Astrocyte of the cerebellum (primary cell): ENCODE results near the gene VSTM4.

Source experiments
- DNase-seq: peaks from one replicate; pipeline ENCODE4 v3.0.0-alpha.2; 2011; ENCODE audit warnings: low read depth
- H3K4me3 ChIP-seq: 2 replicates; pipeline ENCODE4 v1.5.1; 2011; ENCODE audit warnings: mild to moderate bottlenecking, low read depth, low read length, moderate library complexity
- in situ Hi-C: cut with HindIII; loops from 2 replicates; pipeline ENCODE4 v1.10.0; 2017; ENCODE audit warnings: low sequenced_read_pairs
- TF ChIP-seq, protein P1 (sequence below): IDR thresholded peaks from 2 replicates; pipeline ENCODE4 v1.5.1; 2012; ENCODE audit warnings: low read length, low read depth, moderate library complexity, mild to moderate bottlenecking; ENCODE audit errors: missing control alignments

Gene VSTM4

DNA sequence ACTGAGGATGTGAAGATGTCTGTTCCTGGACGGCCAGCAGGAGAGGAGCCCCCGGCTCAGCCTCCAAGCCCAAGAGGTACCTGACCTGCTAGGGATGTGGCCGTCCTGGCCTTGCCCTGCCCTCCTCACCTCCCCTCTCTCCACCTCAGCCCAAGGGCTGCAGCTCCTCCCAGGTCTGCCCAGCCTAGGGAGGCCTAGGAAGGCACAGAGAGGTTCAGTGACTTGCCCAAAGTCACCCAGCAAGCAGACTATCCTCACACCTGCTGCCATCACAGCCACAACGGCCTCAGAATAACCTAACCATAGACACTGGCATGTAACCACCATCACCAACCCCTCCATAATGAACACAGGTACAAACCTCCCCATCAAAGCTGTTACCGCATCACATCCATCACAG, 137.0 kb downstream of the VSTM4 start:
- no peak overlapping the region for H3K4me3 ChIP-seq
- in situ Hi-C loops: no loop called here
- DNase-seq: no peak
- TF ChIP-seq, protein P1, sequence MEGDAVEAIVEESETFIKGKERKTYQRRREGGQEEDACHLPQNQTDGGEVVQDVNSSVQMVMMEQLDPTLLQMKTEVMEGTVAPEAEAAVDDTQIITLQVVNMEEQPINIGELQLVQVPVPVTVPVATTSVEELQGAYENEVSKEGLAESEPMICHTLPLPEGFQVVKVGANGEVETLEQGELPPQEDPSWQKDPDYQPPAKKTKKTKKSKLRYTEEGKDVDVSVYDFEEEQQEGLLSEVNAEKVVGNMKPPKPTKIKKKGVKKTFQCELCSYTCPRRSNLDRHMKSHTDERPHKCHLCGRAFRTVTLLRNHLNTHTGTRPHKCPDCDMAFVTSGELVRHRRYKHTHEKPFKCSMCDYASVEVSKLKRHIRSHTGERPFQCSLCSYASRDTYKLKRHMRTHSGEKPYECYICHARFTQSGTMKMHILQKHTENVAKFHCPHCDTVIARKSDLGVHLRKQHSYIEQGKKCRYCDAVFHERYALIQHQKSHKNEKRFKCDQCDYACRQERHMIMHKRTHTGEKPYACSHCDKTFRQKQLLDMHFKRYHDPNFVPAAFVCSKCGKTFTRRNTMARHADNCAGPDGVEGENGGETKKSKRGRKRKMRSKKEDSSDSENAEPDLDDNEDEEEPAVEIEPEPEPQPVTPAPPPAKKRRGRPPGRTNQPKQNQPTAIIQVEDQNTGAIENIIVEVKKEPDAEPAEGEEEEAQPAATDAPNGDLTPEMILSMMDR: no peak

GRCh38 chr10:48976196-48976595, 139.1 kb downstream of the VSTM4 start:
- TF ChIP-seq, protein P1: no peak
- DNase-seq: no peak
- H3K4me3 ChIP-seq: no peak overlapping the region
- in situ Hi-C loops: no loop called here

DNA sequence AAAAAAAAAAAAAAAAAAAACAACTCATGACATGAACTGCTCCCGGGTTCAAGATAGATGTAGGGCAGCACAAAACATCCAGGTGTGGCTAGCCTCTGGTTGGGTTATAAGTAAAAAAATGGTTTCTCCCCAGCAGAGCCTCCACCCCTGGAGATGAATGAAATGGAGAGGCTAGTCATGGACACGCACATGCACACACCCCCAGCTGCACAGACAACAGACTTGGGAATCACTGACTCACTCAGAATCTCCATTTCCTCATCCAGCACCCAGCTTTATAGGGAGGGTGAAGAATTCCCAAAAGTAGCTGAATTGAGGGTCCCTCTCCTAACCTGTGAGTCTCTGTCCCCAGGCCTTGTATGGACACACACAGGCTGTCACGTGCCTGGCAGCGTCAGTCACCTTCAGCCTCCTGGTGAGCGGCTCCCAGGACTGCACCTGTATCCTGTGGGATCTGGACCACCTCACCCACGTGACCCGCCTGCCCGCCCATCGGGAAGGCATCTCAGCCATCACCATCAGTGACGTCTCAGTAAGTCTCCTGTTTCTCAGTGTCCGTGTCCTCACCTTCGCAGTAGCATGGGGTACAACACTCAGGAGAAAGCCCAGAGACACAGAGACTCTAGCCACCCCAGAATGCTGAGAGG, 140.7 kb downstream of the VSTM4 start:
- in situ Hi-C loops: no loop called here
- DNase-seq: no peak
- no peak overlapping the region for H3K4me3 ChIP-seq
- TF ChIP-seq, protein P1: no peak

DNA sequence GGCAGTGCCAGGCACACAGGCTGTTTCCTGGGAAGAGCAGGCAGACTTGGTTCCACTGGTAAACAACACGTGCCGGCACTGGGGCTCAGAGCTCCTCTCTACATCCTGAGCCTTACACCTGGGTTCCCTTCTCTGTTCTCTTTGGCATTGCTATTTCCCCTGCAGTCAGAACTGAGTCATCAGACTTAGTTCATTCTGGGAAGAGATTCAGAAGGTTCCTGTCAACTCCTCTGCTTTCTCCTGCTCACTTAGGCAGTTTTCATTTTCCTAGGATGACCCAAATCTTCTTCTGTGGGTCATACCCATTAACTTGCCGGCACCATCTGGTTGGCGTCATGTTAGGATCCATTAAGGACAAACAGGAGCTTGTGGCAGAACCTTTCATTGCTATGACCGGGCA, 142.3 kb downstream of the VSTM4 start:
- TF ChIP-seq, protein P1: no peak
- H3K4me3 ChIP-seq: no peak overlapping the region
- DNase-seq: no peak
- in situ Hi-C loops: no loop called here

- in situ Hi-C loops: no loop called here
- TF ChIP-seq, protein P1: no peak
- no peak overlapping the region for H3K4me3 ChIP-seq
- no peak for DNase-seq
Measured at GRCh38 chr10:48970654-48971053, 144.7 kb downstream of the VSTM4 start.

DNA sequence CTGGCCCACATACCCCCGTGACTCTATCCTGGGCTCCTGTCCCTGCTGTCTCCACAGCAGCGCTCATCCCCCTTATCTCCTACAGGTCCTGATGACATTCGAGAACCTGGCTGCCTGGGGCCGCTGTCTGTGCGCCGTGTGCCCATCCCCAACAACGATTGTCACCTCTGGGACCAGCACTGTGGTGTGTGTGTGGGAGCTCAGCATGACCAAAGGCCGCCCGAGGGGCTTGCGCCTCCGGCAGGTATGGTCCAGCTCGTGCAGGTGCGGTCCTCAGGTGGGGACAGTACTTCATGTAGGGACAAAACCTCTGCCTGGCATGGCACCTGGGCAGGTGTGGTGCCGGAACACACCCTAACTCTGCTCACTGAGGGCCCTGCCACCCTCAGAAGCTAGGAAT, 145.3 kb downstream of the VSTM4 start:
- no peak for DNase-seq
- TF ChIP-seq, protein P1: no peak
- no peak overlapping the region for H3K4me3 ChIP-seq
- in situ Hi-C loops: no loop called here
